GM23248 (cell line): ENCODE measurements around the gene CCDC187.

Source experiments
- EZH2 ChIP-seq: fragments of 200-600 bp; sonication (generic); IDR thresholded peaks from 2 replicates; pipeline ENCODE4 v1.6.1; 2018; ENCODE audit warnings: antibody characterized with exemption, mild to moderate bottlenecking; ENCODE audit not compliant: insufficient read depth, poor library complexity, severe bottlenecking
- EZH2phosphoT487 ChIP-seq: fragments of 200-600 bp; sonication (generic); IDR thresholded peaks from 2 replicates; pipeline ENCODE4 v1.6.1; 2018; ENCODE audit warnings: antibody characterized with exemption, moderate library complexity, mild to moderate bottlenecking, low read depth; ENCODE audit not compliant: insufficient read depth

DNA sequence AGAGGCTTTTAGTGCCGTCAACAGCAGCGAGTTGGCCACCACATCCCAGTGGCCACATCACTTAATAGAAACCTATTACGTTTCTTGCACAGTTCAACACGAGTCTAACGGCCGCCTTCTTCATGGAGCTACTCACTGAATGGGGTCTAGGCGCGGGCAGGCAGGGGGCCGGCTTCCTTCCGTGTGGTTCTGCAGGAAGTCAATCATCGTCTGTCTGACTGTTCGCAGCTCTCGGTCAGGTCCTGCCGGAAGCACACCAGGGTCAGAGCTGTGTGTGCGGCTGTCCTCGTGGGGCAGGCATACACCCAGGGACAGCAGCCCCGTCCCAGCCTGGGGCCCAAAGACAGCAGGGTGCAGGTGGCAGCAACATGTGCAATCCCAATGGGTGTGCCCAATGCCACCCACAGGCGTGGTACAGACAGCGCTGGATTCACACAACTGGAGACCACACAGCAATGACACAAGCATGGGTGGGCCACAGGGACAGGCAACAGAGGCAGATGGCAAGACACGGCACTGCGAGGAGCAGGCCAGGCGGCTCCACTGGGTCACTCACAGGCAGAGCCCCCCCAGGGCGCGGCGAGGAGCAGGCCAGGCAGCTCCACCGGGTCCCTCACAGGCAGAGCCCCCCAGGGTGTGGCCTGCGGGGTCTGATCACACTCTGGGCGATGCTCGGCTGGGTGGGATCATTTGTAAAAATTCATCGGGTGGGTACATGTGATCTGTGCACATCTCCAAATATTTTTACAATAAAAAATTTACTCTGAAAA lies 79.8 kb downstream of the CCDC187 start:
- TF ChIP-seq EZH2phosphoT487, result no peak
- no peak for TF ChIP-seq EZH2
